DOHH2 (cell line): ENCODE results near the gene OR3A2.
"Not testable (repeated sequence)": the region's sequence is repeated elsewhere in the genome, so short reads cannot be mapped to it uniquely, and the experiment has no call there.

Experiments used
- EZH2phosphoT487 ChIP-seq: fragments of 200-600 bp; sonication (generic); IDR thresholded peaks from 2 replicates; pipeline ENCODE4 v1.6.1; 2017; ENCODE audit warnings: borderline replicate concordance, mild to moderate bottlenecking, antibody characterized with exemption, low read length, moderate library complexity, mixed read lengths
- TF ChIP-seq, protein P1 (sequence below): fragments of 200-600 bp; sonication (generic); IDR thresholded peaks from one replicate; pipeline ENCODE4 v1.5.1; 2014; ENCODE audit warnings: antibody characterized with exemption, mild to moderate bottlenecking, low read depth, low read length; ENCODE audit not compliant: poor library complexity, severe bottlenecking

DNA sequence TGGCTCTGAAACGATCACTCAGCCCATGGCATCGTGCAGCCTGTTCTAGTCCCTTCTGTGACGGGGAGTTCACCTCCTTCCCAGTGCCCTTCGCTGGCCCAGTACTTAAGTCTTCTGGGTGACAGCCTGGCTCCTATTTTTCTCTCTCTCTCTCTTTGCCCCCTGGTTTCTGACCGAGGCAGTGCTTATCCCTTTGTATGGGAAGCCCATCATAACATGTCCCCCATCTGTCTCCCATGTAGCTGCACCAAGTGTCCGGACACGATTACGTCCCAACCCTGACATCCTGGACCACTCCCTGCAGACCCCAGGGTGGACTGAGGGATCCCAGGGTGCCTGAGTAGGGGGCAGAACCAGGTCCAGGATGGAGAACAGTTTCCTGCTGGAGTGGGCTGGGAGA is 153.8 kb downstream of the OR3A2 start:
- TF ChIP-seq, protein P1, sequence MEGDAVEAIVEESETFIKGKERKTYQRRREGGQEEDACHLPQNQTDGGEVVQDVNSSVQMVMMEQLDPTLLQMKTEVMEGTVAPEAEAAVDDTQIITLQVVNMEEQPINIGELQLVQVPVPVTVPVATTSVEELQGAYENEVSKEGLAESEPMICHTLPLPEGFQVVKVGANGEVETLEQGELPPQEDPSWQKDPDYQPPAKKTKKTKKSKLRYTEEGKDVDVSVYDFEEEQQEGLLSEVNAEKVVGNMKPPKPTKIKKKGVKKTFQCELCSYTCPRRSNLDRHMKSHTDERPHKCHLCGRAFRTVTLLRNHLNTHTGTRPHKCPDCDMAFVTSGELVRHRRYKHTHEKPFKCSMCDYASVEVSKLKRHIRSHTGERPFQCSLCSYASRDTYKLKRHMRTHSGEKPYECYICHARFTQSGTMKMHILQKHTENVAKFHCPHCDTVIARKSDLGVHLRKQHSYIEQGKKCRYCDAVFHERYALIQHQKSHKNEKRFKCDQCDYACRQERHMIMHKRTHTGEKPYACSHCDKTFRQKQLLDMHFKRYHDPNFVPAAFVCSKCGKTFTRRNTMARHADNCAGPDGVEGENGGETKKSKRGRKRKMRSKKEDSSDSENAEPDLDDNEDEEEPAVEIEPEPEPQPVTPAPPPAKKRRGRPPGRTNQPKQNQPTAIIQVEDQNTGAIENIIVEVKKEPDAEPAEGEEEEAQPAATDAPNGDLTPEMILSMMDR, result not testable (repeated sequence)
- TF ChIP-seq EZH2phosphoT487, result not testable (repeated sequence)
